ENCODE results near the gene FOXK1.

The FOXK1 gene

GRCh38 chr7:4745971-4746919, 64.2 kb downstream of the FOXK1 start:
- DNase-seq, result no peak

- no peak for DNase-seq
Measured at GRCh38 chr7:4747013-4747412, 64.9 kb downstream of the FOXK1 start.

DNA sequence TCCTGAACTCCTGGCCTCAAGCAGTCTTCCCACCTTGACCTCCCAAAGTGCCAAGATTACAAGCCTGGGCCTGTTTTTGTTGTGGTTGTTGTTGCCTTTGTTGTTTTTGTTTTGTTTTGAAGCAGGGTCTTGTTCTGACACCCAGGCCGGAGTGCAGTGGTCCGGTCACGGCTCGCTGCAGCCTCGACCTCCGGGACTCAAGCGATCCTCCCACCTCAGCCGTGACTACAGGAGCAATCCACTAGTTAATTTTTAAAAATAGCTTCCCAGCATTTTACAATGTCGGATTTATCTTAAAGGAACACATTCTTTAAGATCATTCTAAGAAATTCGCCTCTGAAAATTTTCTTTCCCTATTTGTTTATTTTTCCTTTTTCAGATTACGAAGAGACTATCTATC, 65.7 kb downstream of the FOXK1 start:
- DNase-seq, result no peak

DNA sequence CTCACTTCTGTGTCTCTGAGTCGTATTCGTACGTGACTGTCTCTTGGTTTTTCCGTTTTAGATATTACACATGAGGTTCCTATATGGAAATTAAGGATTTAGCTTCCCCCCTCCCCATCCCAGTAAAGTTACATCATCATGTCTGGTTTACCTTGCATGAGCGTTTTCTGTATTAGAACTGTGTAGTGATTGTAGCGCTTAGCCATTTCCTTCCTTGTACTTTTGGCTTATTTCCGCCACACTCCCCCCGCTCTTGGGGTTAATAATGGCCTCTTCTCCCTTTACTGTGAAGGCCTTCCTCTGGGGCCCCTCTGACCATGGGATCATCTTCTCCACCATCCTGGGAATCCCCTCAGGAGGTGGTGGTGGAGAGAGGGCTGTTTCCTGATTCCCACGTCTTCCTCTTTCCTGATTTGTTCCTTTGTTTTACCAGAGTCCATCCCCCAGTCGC, 66.2 kb downstream of the FOXK1 start:
- DNase-seq, result no peak

DNA sequence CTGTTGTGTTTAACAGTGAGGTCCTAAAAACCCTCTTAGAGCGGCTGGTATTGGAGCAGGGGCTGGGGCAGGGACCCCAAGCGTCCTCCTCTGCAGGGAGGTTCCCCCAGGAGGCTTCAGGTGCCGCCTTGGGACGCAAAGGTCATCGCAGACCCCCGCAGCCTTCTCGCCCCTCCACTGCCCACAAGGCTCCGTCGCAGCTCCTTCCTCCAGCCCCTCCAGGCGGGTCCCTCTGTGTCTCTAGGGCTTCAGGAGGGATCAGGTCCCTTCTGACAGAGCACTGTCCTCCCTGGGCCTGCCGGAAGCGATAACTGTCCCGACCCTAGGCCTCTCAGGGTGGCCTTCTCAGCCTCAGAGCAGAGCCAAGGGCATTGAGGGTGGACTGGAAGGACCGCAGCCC, 67.3 kb downstream of the FOXK1 start:
- no peak for DNase-seq

GRCh38 chr7:4749798-4750197, 67.7 kb downstream of the FOXK1 start:
- no peak for DNase-seq

DNA sequence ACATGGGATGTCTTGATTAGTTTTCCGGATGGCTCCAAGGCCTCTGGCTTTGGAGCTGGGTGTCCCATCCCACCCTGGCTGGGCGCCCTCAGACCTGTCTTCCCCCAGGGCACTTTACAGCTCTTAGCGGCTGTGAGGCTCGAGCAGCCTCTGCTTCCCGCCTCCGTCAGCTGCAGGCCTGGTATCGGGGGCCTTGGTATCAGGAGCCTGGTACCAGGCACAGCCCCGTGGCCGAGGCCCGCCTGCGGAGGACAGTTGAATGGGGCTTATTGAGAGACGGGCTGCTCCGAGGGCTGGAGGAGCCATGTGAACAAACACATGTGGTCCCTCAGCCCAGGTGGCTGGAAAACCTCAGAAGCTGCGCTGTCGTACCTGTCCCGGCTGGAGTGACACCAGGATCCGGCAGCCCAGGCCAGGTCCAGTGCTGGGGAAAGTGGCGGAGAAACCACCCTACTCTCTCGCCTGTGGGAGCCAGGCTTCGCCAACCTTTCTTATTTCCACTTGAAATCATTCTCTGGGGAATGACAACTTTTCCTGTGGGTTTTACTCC, 69.4 kb downstream of the FOXK1 start:
- DNase-seq, result no peak

DNA sequence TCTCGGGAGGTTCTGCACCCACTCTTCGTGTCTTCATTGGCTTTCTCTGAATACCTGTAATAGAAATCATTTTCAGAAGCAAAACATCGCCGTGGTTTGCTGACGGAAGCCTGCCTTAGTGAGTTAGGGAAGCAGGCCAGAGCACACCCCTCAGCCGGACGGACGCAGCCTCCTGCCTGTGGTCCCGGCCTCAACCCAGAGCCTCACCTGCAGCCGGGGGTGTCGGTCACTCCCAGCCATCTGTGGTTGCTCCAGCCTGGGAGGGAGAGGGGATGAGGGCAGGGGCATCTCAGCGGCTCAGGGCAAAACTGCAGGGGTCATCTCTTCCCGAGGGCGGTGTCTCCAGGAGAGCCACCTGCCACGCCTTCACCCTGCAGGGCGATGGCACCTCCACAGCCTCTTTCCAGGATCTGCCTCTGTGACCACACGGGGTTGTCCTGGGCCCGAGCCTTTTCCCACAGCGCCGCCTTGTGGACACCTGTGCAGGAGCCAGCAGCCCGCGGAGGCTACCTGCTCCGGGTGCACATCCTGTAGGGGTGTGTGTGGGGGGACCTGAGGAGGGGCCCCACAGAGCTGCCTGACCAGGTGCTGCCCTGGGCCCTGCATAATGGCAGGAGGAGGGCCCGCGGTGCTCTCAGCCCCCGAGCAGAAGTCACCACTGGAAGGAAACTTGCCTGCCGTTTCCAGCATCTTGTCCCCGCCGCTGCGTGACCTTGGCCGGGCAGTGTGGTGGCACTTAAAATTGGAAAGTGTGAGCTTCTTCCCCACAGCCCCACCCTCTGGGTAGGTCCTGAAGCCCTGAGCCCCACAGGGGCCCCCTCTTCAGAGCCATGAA, 71.7 kb downstream of the FOXK1 start:
- DNase-seq, result peak; percentile 36 to 82

GRCh38 chr7:4754433-4755010, 72.4 kb downstream of the FOXK1 start:
- DNase-seq, result no peak

GRCh38 chr7:4755045-4755444, 73.0 kb downstream of the FOXK1 start:
- no peak for DNase-seq

DNA sequence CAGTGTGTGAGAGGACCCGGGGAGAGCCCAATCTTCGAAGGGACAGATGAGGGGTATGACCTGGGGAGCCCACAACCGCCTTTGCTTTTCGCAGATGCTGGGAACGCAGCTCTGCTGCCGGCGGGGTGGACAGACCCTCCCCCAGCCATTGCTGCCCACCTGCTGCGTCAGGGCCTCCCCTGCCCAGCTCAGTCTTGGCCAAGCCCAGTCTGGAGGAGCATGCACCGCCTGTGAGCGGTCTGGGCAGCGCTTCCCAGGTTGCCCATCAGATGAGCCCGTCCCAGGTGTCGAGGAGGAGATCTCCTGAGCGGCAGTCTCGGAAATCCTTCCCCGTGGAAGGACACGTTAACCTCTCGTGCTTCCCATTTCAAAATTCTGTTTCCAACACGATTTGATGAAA, 76.0 kb downstream of the FOXK1 start:
- DNase-seq, result no peak

DNA sequence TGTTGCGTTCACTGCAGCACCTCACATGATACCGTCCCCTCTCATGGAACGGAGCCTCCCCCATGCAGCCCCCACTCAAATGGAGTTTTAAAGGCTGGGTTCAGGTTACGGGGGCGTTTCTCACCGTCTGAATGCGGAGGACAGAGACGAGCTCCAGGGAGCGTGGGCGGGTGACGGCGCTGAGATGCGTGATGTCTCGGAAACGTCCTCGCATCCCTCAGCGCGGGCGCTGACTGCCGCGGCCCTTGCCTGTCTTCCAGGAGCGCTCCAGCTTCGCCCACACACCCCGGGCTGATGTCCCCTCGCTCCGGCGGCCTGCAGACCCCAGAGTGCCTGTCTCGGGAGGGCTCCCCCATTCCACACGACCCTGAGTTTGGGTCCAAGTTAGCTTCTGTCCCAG, 76.7 kb downstream of the FOXK1 start:
- no peak for DNase-seq

- DNase-seq, result no peak
Measured at GRCh38 chr7:4759211-4759610, 77.1 kb downstream of the FOXK1 start.

DNA sequence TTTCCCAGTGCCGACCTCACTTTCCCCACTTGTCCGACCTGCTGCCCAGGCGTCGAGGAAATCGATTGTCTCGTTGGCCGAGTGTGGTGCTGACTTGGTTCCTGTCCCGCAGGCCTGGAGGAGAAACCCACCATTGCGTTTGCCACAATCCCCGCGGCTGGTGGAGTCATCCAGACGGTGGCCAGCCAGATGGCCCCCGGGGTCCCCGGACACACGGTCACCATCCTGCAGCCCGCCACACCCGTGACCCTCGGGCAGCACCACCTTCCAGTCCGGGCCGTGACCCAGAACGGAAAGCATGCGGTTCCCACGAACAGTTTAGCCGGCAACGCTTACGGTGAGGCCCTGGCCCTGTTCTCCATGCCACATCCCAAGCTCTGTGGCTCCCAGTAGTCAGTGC, 78.9 kb downstream of the FOXK1 start:
- DNase-seq, result no peak

GRCh38 chr7:4762121-4763055, 80.3 kb downstream of the FOXK1 start:
- no peak for DNase-seq

GRCh38 chr7:4763091-4763793, 81.1 kb downstream of the FOXK1 start:
- no peak for DNase-seq

- no peak for DNase-seq
Measured at GRCh38 chr7:4763794-4764185, 81.7 kb downstream of the FOXK1 start.

DNA sequence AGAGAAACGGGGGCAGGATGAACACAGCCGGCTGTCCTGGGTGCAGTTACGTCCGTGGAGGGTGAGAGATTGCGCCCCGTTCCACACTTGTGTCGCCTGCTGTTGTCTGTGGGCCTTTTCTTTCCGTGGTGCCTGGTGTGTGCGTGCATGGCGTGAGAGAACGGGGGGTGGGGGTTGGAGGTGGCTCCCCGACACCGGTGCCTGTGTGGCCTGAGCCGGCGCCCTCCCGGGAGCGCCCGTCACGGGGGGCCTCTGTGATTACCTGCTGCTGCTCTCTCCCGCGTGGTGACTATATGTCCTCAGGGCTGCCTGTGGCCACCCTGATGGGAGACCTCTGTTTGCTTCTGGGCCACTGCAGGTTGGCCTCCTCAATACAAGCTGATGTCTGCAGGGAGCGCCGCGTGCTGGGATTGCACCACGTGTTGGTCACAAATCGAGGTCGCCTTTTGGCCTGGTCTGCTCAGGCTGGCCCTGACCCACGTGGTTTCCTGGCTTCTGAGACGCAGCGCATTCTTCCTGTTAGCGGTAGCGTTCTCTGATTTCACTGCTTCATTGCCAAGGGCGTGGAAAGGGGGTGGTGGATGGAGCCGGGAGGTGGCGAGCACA, 82.4 kb downstream of the FOXK1 start:
- DNase-seq, result no peak

GRCh38 chr7:4765776-4766490, 83.8 kb downstream of the FOXK1 start:
- no peak for DNase-seq

Data from NCI-H526 (cell line).